Kidney epithelial cell (primary cell): ENCODE measurements around the gene NTSR2. TPM values are rescaled to one million over a fixed set of nuclear protein-coding genes. Genes with fewer than 3 reads are reported as not detected.

Source experiments
- DNase-seq: peaks from one replicate; pipeline ENCODE4 v3.0.0-alpha.2; 2010; ENCODE audit warnings: low read depth
- H3K27me3 ChIP-seq: 2 replicates; pipeline ENCODE4 v1.6.0; 2011; ENCODE audit warnings: low read length; ENCODE audit not compliant: control insufficient read depth, insufficient read depth
- H3K36me3 ChIP-seq: 2 replicates; pipeline ENCODE4 v1.5.1; 2011; ENCODE audit warnings: low read length; ENCODE audit not compliant: control insufficient read depth, insufficient read depth
- H3K4me3 ChIP-seq: 2 replicates; pipeline ENCODE4 v1.5.1; 2011; ENCODE audit warnings: low read depth, mild to moderate bottlenecking, control low read depth, low read length
- CTCF ChIP-seq: IDR thresholded peaks from 2 replicates; pipeline ENCODE4 v1.5.1; 2011; ENCODE audit warnings: mild to moderate bottlenecking, moderate library complexity, low read length, control low read depth, inconsistent platforms; ENCODE audit not compliant: insufficient read depth, poor library complexity, severe bottlenecking
- total RNA-seq: library from RNA; depleted of rRNA; stranded (reverse); fragments of >200 nt; gene quantifications from 2 replicates; pipeline ENCODE4 v1.2.3, GENCODE V29; 2015

The NTSR2 gene
- not detected in 2 replicates for total RNA-seq

GRCh38 chr2:11669454-11670291, at the start of gene NTSR2:
Gene NTSR2 (minus strand): TSS chr2:11670195. CDS start chr2:11670129, 66 bp downstream.
- Histone ChIP-seq H3K36me3 (peaks cover 1% of the 10 kb centered on the region), H3K27me3 (peaks cover 11% of the 10 kb centered on the region), H3K4me3 (no peak within 1 kb of the TSS)
- no peak for DNase-seq
- no peak for TF ChIP-seq CTCF

GRCh38 chr2:11719230-11719977, 49.4 kb upstream of the NTSR2 start:
- no peak for TF ChIP-seq CTCF
- H3K36me3 ChIP-seq, result no peaks in the 10 kb centered on the region
- DNase-seq, result no peak
- no peak overlapping the region for H3K4me3 ChIP-seq
- H3K27me3 ChIP-seq, result peaks cover 4% of the 10 kb centered on the region

- H3K36me3 ChIP-seq, result no peaks in the 10 kb centered on the region
- peaks cover 2% of the 10 kb centered on the region for H3K27me3 ChIP-seq
- H3K4me3 ChIP-seq, result no peak overlapping the region
- TF ChIP-seq CTCF, result no peak
- no peak for DNase-seq
Observed at GRCh38 chr2:11718606-11719005, 48.6 kb upstream of the NTSR2 start.

- TF ChIP-seq CTCF, result no peak
- H3K27me3 ChIP-seq, result peaks cover 2% of the 10 kb centered on the region
- no peaks in the 10 kb centered on the region for H3K36me3 ChIP-seq
- H3K4me3 ChIP-seq, result no peak overlapping the region
- DNase-seq, result no peak
Observed at GRCh38 chr2:11717623-11718022, 47.6 kb upstream of the NTSR2 start.

- no peak for DNase-seq
- TF ChIP-seq CTCF, result no peak
Observed at GRCh38 chr2:11716689-11717321, 46.8 kb upstream of the NTSR2 start.

More at GRCh38 chr2:11716689-11717321, 46.8 kb upstream of the NTSR2 start:
- Histone ChIP-seq H3K36me3 (no peaks in the 10 kb centered on the region), H3K27me3 (peaks cover 2% of the 10 kb centered on the region), H3K4me3 (no peak overlapping the region)
